ENCODE data around the gene ZNF385C. TPM values are rescaled to one million over a fixed set of nuclear protein-coding genes. Genes with fewer than 3 reads are reported as not detected.

Gene ZNF385C, protein sequence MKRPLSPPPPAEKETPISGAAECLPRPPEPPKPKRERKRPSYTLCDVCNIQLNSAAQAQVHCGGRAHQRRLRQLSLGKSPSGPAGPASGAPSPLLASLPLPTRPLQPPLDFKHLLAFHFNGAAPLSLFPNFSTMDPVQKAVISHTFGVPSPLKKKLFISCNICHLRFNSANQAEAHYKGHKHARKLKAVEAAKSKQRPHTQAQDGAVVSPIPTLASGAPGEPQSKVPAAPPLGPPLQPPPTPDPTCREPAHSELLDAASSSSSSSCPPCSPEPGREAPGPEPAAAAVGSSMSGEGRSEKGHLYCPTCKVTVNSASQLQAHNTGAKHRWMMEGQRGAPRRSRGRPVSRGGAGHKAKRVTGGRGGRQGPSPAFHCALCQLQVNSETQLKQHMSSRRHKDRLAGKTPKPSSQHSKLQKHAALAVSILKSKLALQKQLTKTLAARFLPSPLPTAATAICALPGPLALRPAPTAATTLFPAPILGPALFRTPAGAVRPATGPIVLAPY
- total RNA-seq: under 0.01 TPM in 1 of 2 replicates, not detected in the other

GRCh38 chr17:42097691-42098631 is at the start of gene ZNF385C:
ZNF385C (minus strand) TSS chr17:42098473; CDS start chr17:42063056, 35,417 bp downstream.

GRCh38 chr17:42122371-42123303 is 24.4 kb upstream of the ZNF385C start, which contains the start of gene HSPB9:
HSPB9 (plus strand) TSS chr17:42122804; CDS start chr17:42122851, 47 bp downstream.

GRCh38 chr17:42120770-42121769 is 22.8 kb upstream of the ZNF385C start, which contains the start of gene KAT2A:
KAT2A (minus strand) TSS chr17:42121367; CDS start chr17:42121304, 63 bp downstream.

DNA sequence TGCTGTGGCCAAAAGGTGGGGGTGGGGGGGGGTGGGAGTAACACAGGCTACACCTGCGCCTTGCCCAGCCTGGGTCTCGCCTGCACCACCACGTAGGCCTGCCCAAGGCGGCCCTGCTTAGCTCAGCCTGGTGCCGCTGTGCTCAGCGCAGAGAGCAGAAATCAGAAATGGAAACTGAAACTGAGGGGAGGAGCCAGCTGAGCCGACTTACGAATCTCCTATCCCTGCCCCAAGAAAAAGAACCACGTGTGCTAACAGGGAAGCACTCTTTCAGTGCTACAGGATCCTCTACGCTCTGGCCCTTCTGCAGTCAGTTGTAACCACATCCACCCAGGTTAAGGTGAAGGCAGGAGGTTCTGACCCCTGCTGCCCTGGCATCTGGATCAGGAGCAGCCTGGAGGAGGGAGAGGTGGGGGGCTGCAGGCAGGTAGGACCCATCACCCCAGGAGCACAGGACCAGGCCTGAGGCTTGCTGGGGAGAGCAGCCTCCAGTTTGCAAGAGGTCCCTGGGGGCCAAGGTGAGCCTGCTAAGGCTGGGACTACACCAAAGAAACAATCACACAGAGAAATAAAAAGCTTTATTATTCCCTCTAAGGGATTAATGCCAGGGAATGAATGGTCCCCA is 14.4 kb upstream of the ZNF385C start, which contains the start of gene DHX58:
Gene DHX58 (minus strand): TSS at position 163 of the 625 bp plus-strand sequence. CDS start 822 bp downstream, outside the sequence.

DNA sequence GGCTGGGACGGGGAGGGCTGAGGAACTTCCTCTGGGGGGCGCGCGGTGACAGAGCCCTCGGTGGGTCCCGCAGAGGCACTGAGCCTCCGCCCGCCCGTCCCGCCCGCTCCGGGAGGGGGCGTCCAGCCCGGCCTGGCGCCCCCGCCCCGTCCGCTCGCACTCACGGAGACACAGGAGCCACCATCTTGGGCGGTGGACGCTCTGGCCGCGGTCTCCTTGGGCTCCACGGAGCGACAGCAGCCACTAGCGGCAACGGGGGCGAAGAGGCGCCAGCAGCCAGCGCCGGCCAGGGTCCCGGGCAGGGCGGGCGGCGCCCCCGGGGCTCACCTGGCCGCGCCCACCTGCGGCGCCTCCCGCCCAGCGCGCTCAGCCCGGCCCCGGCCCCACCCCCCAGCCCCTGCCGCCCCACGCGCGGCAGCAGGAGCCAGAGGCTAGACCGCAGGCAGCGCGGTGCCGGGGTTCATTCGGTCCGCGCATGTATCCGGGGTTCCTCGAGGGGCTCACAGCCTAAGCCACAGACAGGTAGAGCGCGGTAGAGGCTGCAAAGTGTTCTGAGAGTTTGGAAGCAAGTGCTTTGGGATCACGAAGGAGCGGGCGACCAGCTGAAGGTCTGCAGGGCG is 47.8 kb downstream of the ZNF385C start, which contains the start of gene C17orf113:
Gene C17orf113 (minus strand): TSS at position 209 of the 620 bp plus-strand sequence. CDS start 7,225 bp downstream, outside the sequence.

DNA sequence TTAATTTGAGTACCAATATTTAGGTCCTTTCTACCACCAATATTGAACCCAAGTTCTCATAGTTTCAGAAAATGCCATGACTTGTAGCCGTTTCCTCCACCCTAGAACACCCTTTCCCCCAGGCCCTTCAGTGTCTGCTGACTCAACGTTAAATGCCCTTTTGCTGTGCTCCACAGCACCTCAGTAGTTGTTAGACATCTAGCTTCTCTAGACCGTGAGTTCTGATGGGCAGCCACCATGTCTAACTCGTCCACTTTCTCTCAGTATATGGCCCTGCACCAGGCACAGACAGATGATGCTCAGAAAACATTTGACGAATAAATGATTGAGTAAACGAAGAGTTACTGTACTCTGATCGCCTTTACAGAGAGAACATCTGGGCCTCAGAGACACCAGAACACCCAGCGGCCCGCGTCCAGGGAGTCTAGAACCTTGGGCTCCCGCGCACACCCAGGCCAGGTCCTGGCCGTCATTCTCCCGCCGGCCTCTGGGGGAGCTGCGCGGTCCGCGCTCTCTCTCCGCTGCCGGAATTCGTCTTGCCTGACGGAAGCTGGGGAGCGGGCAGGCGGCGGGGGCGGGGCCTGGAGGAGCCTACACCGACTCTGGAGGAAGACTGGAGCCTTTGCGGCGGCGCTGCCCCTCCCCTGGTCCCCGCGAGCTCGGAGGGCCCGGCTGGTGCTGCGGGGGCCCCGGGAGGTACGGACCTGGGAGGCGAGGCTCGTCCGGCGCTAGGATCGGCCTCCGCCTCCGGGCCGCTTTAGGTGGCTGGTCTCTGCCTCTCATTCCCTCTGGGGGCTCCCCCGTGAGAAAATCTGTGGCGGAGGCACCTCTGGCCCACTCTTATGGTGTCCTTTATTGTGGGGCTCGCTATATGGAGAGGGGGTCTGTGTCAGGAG is 78.5 kb downstream of the ZNF385C start, which contains the start of gene NKIRAS2:
Gene NKIRAS2 (plus strand): TSS at position 582 of the 896 bp plus-strand sequence. CDS start 1,488 bp downstream, outside the sequence.

DNA sequence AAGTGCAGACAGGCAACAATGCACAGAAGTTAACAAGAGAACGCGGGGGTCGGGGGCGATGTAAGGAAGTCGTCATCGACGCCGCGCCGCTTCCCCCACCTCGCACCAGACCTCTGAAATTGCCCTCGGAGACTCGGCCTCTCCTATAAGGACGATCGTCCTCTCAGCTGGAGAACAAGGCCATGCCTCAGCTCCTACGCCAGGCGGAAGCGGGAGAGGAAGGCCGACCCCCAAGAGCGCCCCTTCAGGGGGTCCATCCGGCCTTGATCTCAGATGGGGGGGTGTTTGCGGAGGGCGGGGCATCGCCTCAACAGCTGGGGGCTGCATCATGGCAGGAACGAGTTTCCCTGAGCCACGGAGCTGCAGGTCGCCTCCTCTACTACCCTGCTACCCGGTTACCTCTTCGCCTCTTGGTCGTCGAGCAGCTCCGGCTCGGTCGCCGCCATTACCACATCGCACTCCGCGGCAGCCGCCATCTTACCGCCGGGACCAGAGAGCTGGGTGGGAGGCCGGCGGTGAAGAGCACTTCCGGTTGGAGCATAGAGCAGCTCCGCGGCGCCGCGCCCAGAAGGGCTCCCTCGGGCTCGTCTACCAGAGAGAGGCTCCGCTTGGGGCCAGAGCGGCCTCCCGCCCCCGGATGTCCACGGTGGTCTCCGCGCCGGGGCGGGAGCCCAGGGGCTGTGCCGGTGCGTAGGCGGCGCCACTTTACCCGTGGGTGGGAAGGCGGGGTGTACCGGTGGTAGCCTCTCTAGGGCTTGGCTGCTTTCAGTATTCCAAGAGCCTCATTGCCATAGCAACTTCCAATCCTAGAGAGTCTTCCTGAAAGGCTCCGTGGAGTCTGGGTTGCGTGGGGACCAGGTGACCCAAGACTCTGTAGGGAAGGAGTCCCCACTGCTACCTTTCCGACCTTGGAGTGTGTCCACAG is 81.1 kb downstream of the ZNF385C start, which contains the start of gene DNAJC7:
Gene DNAJC7 (minus strand): TSS at position 499 of the 925 bp plus-strand sequence. CDS start 23 bp downstream, at position 476.

Other genes starting within 250 kb of the ZNF385C start
- gene KLHL11, start 233.1 kb downstream of the ZNF385C start, total RNA-seq: 29.1 and 38.1 TPM in 2 replicates
- gene ACLY, start 179.5 kb downstream of the ZNF385C start, total RNA-seq: 67.5 and 160 TPM in 2 replicates
- 1.2 and 1.6 TPM in 2 replicates for gene ODAD4, start 167.9 kb downstream of the ZNF385C start, total RNA-seq
- 44.4 and 48.3 TPM in 2 replicates for gene CNP, start 131.7 kb downstream of the ZNF385C start, total RNA-seq
- gene DNAJC7, start 81.0 kb downstream of the ZNF385C start, total RNA-seq: 39.7 and 61.2 TPM in 2 replicates
- gene NKIRAS2, start 78.4 kb downstream of the ZNF385C start, total RNA-seq: 30.6 and 56.2 TPM in 2 replicates
- 0.87 and 2.7 TPM in 2 replicates for gene C17orf113, start 47.9 kb downstream of the ZNF385C start, total RNA-seq
- 2.4 and 5.5 TPM in 2 replicates for gene DHX58, start 14.2 kb upstream of the ZNF385C start, total RNA-seq
- gene KAT2A, start 22.9 kb upstream of the ZNF385C start, total RNA-seq: 9.8 TPM in 2 replicates
- not detected in 2 replicates for gene HSPB9, start 24.3 kb upstream of the ZNF385C start, total RNA-seq
- 49.9 and 94.5 TPM in 2 replicates for gene RAB5C, start 56.5 kb upstream of the ZNF385C start, total RNA-seq
- under 0.01 TPM in 1 of 2 replicates, not detected in the other for gene KCNH4, start 82.7 kb upstream of the ZNF385C start, total RNA-seq
- not detected in 2 replicates for gene HCRT, start 87.0 kb upstream of the ZNF385C start, total RNA-seq
- 9.7 and 11.0 TPM in 2 replicates for gene GHDC, start 96.0 kb upstream of the ZNF385C start, total RNA-seq
- gene STAT5B, start 177.9 kb upstream of the ZNF385C start, total RNA-seq: 9.4 and 10.6 TPM in 2 replicates
- gene STAT5A, start 190.0 kb upstream of the ZNF385C start, total RNA-seq: 4.3 and 13.3 TPM in 2 replicates

Measured in placental epithelial cell (primary cell).